K562 (cell line): ENCODE results near the gene CTSL. TPM values are rescaled to one million over a fixed set of nuclear protein-coding genes. Genes with fewer than 3 reads are reported as not detected.

Experiments
- CBX3 ChIP-seq, 2 experiments: IDR thresholded peaks; 1 replicate in 1 of 2; 2 replicates in 1 of 2; pipeline ENCODE4 v1.6.1; 2012; ENCODE audit warnings: inconsistent platforms in 2 of 2, low read length in 2 of 2, borderline replicate concordance in 1 of 2, control low read depth in 1 of 2
- CBX8 ChIP-seq: fragments of 200-600 bp; sonication (generic); IDR thresholded peaks from 2 replicates; pipeline ENCODE4 v1.6.1; 2012; ENCODE audit warnings: borderline replicate concordance, mixed run types, low read depth, mild to moderate bottlenecking, moderate library complexity, mixed read lengths, low read length, control low read depth, inconsistent platforms; ENCODE audit not compliant: poor library complexity, severe bottlenecking; ENCODE audit errors: extremely low read depth
- DMBX1 ChIP-seq: fragments of 250-450 bp; sonication (Bioruptor Pico); IDR thresholded peaks from 2 replicates; pipeline ENCODE4 v1.8.0; 2022; ENCODE audit warnings: inconsistent platforms, mild to moderate bottlenecking, moderate library complexity, borderline replicate concordance
- E2F1 ChIP-seq: sonication (generic); formaldehyde crosslinking; IDR thresholded peaks from 2 replicates; pipeline ENCODE4 v1.8.1; 2023; ENCODE audit warnings: mild to moderate bottlenecking, missing genetic modification reagents, moderate library complexity
- ESRRB ChIP-seq: fragments of 250-450 bp; sonication (Bioruptor Pico); IDR thresholded peaks from 2 replicates; pipeline ENCODE4 v1.5.0; 2020; ENCODE audit warnings: mild to moderate bottlenecking, moderate library complexity, borderline replicate concordance
- FOSL1 ChIP-seq: fragments of 200-800 bp; sonication (Bioruptor generic); conservative IDR thresholded peaks from 2 replicates; pipeline ENCODE4 v1.6.1; 2016; ENCODE audit warnings: missing genetic modification characterization, missing compliant biosample characterization
- MLLT1 ChIP-seq, 2 experiments: fragments of 450-650 bp; IDR thresholded peaks; 2 replicates each; pipeline ENCODE4 v1.6.1; 2016
- MTF1 ChIP-seq: fragments of 250-450 bp; sonication (Bioruptor Pico); IDR thresholded peaks from 2 replicates; pipeline ENCODE4 v1.9.0; 2021; ENCODE audit warnings: moderate library complexity, mild to moderate bottlenecking, inconsistent platforms, borderline replicate concordance
- PTBP1 ChIP-seq: fragments of 200-400 bp; formaldehyde crosslinking; IDR thresholded peaks from 2 replicates; pipeline ENCODE4 v1.6.1; 2017; ENCODE audit warnings: low read depth, low read length
- RBM34 ChIP-seq: fragments of 200-400 bp; formaldehyde crosslinking; IDR thresholded peaks from 2 replicates; pipeline ENCODE4 v1.6.1; 2018; ENCODE audit warnings: low read length, borderline replicate concordance; ENCODE audit not compliant: insufficient read depth
- SOX6 ChIP-seq: fragments of 450-650 bp; IDR thresholded peaks from 2 replicates; pipeline ENCODE4 v1.6.1; 2014; ENCODE audit warnings: mild to moderate bottlenecking
- TRIM24 ChIP-seq, 2 experiments: fragments of 450-650 bp; IDR thresholded peaks; 2 replicates each; pipeline ENCODE4 v1.6.1; 2016
- ZBTB40 ChIP-seq, 2 experiments: fragments of 450-650 bp in 1 of 2; sonication (generic) in 1 of 2; formaldehyde crosslinking in 1 of 2; IDR thresholded peaks; 2 replicates each; pipeline versions ENCODE4 v1.7.1 to v1.9.0; 2016 to 2022; ENCODE audit warnings: inconsistent platforms in 1 of 2, mild to moderate bottlenecking in 1 of 2, missing genetic modification reagents in 1 of 2
- ZFP30 ChIP-seq: fragments of 250-450 bp; sonication (Bioruptor Pico); IDR thresholded peaks from 2 replicates; pipeline ENCODE4 v1.8.0; 2022; ENCODE audit warnings: moderate library complexity, mild to moderate bottlenecking, inconsistent platforms, borderline replicate concordance
- ZNF224 ChIP-seq: sonication (generic); formaldehyde crosslinking; IDR thresholded peaks from 2 replicates; pipeline ENCODE4 v1.8.0; 2022; ENCODE audit warnings: mild to moderate bottlenecking, missing genetic modification reagents
- ZNF57 ChIP-seq: fragments of 450-650 bp; formaldehyde crosslinking; IDR thresholded peaks from 2 replicates; pipeline ENCODE4 v1.4.0; 2020; ENCODE audit warnings: mild to moderate bottlenecking, moderate library complexity
- ZNF717 ChIP-seq: fragments of 250-450 bp; sonication (Bioruptor Pico); IDR thresholded peaks from 2 replicates; pipeline ENCODE4 v1.5.0; 2021
- polyA plus RNA-seq, 8 experiments: library from polyadenylated mRNA; depleted of rRNA in 4 of 8; stranded (reverse) in 5 of 8; unstranded in 3 of 8; fragments of >200 nt; fragmentation: Nextera tagmentation in 2 of 8; fragmentation: Illumina TruSeq in 1 of 8; extraction: Ambion mirVana in 2 of 8; extraction: Trizol in 1 of 8; gene quantifications; 2 replicates each; pipeline versions ENCODE4 v1.2.1 to v1.2.3, GENCODE V29; 2011 to 2014; ENCODE audit warnings: inconsistent platforms in 1 of 8, missing spikeins in 1 of 8
- total RNA-seq, 7 experiments: library from RNA; depleted of rRNA in 6 of 7; stranded (reverse); fragments of >200 nt in 6 of 7; fragmentation: Illumina TruSeq in 2 of 7; extraction: Trizol in 2 of 7; gene quantifications; 2 replicates each; pipeline versions ENCODE4 v1.2.1 to v1.2.3, GENCODE V29; 2011 to 2021; ENCODE audit warnings: low replicate concordance in 1 of 7

The CTSL gene
- total and polyA plus RNA-seq, 9 of the 15 experiments (the other 6 are each of a cell fraction or from before 2014, with no cell fraction given), result 55.9 to 165 (median 93.7) TPM

GRCh38 chr9:87714819-87715218, 11.1 kb upstream of the CTSL start (continued):
- TF ChIP-seq ZBTB40 (IDR thresholded peaks at IDR 0.05) (peak; percentile 72), ZBTB40 (CRISPR knock-in tag; IDR thresholded peaks at IDR 0.05) (0 out of 2 replicates have a peak, but pooled peaks have one; percentile 30), MLLT1 (IDR thresholded peaks at IDR 0.05) (no peak), ESRRB (no peak), ZNF224 (no peak), CBX3 (IDR thresholded peaks at IDR 0.05; ENCODE audit: borderline replicate concordance in 1 of 2, low read length in 2 of 2) (peak in 1 of 2 experiments; percentile 50; a peak in 1 of 3 replicates), PTBP1 (no peak), ZFP30 (CRISPR knock-in tag) (no peak), TRIM24 (IDR thresholded peaks at IDR 0.05) (peak; percentile 96), ZNF717 (CRISPR knock-in tag) (no peak), CBX8 (no peak), MTF1 (CRISPR knock-in tag) (no peak), SOX6 (peak; percentile 93), E2F1 (CRISPR knock-in tag) (no peak), DMBX1 (CRISPR knock-in tag) (peak; percentile 12; the same call in 1 of the 2 replicates), RBM34 (no peak), FOSL1 (peak; percentile 33; the same call in 1 of the 2 replicates), ZNF57 (CRISPR knock-in tag) (no peak)
